Lower leg skin (tissue), 4 donors: ENCODE results near the gene KLK1. TPM values are rescaled to one million over a fixed set of nuclear protein-coding genes. Genes with fewer than 3 reads are reported as not detected.

Source experiments
- DNase-seq, 2 donors: peaks; one replicate each; pipeline ENCODE4 v3.0.0-alpha.2; 2019; ENCODE audit warnings: low spot score in 2 of 2
- H3K4me3 ChIP-seq: fragments of 200-600 bp; sonication (generic); 2 replicates; pipeline ENCODE4 v1.5.1; 2017; ENCODE audit warnings: mild to moderate bottlenecking, low read depth; ENCODE audit not compliant: poor library complexity, severe bottlenecking
- CTCF ChIP-seq, 3 donors: fragments of 450-650 bp; IDR thresholded peaks; one replicate each; pipeline ENCODE4 v1.5.1; 2016; ENCODE audit warnings: antibody characterized with exemption in 3 of 3, mild to moderate bottlenecking in 3 of 3, moderate library complexity in 2 of 3
- POLR2A ChIP-seq, 2 donors: fragments of 450-650 bp; IDR thresholded peaks; one replicate each; pipeline ENCODE4 v1.6.1; 2016 to 2017; ENCODE audit warnings: antibody characterized with exemption in 2 of 2, mild to moderate bottlenecking in 1 of 2, moderate library complexity in 1 of 2
- WGBS, 2 donors: methylation state at CpG; one replicate each; pipeline ENCODE4 v1.1.5; 2018; 5-methylcytosine and 5-hydroxymethylcytosine counted together
- intact Hi-C: fragments of 100-400 bp; cut with DNase I; formaldehyde crosslinking; loops from one replicate; pipeline ENCODE4 v1.15.0; 2023; ENCODE audit warnings: low total_unique reads
- total RNA-seq, 4 donors: library from RNA; depleted of rRNA; stranded (reverse); fragments of >200 nt; gene quantifications; one replicate each; pipeline ENCODE4 v1.1.0, GENCODE V29; 2016

The KLK1 gene
- total RNA-seq, 4 donors from 2014 or later: 35.9 to 49.9 (median 46.6) TPM

- TF ChIP-seq CTCF (IDR thresholded peaks at IDR 0.05) (no peak), POLR2A (IDR thresholded peaks at IDR 0.05) (no peak)
- no peak overlapping the region for H3K4me3 ChIP-seq
- intact Hi-C loops: loop anchor here (10.0 kb wide), 1 partner anchor 416 kb away; the partner anchor contains the start of gene NAPSA
- no peak for DNase-seq
- WGBS, 2 donors: 41 to 48% methylated on average over 15 to 16 of the region's 16 CpGs
Measured at GRCh38 chr19:50780753-50781435, 42.7 kb downstream of the KLK1 start.

- TF ChIP-seq POLR2A (IDR thresholded peaks at IDR 0.05) (no peak), CTCF (IDR thresholded peaks at IDR 0.05) (no peak)
- intact Hi-C loops: loop anchor here (10.0 kb wide), 2 partner anchors 65 to 415 kb away; partner anchors contain the start of genes NAPSA and SHANK1
- 35 to 36% methylated on average over 17 to 25 of the region's 25 CpGs for WGBS, 2 donors
- DNase-seq: no peak
- H3K4me3 ChIP-seq: no peak overlapping the region
Measured at GRCh38 chr19:50779504-50780457, 43.8 kb downstream of the KLK1 start.

- DNase-seq: no peak
- intact Hi-C loops: loop anchor here (10.0 kb wide), 1 partner anchor 64 kb away; the partner anchor contains the start of gene SHANK1
- no peak overlapping the region for H3K4me3 ChIP-seq
- 57 to 60% methylated on average over 7 of the region's 7 CpGs for WGBS, 2 donors
- TF ChIP-seq POLR2A (IDR thresholded peaks at IDR 0.05): no peak
Measured at GRCh38 chr19:50778906-50779430, 44.6 kb downstream of the KLK1 start.

GRCh38 chr19:50777830-50778303 lies 45.7 kb downstream of the KLK1 start:
- H3K4me3 ChIP-seq: no peak overlapping the region
- intact Hi-C loops: loop anchor here (10.0 kb wide), 1 partner anchor 63 kb away; the partner anchor contains the start of gene SHANK1
- no peak for DNase-seq
- 0% methylated on average over 30 of the region's 30 CpGs for WGBS, 2 donors
- TF ChIP-seq POLR2A (IDR thresholded peaks at IDR 0.05) (no peak), CTCF (IDR thresholded peaks at IDR 0.05) (no peak)

GRCh38 chr19:50777261-50777660 lies 46.3 kb downstream of the KLK1 start:
- H3K4me3 ChIP-seq: no peak overlapping the region
- intact Hi-C loops: loop anchor here (10.0 kb wide), 1 partner anchor 62 kb away; the partner anchor contains the start of gene SHANK1
- DNase-seq: no peak
- WGBS, 2 donors: 36 to 58% methylated on average over 4 of the region's 4 CpGs
- TF ChIP-seq CTCF (IDR thresholded peaks at IDR 0.05): no peak
